HepG2 (cell line): Measurements from ENCODE around the gene MCF2L. TPM values are rescaled to one million over a fixed set of nuclear protein-coding genes. Genes with fewer than 3 reads are reported as not detected.

Source experiments
- ATAC-seq: fragments of 200-7000 bp; cut with Tn5 transposase; 3 replicates; pipeline ENCODE4 v1.9.1; 2020; ENCODE audit warnings: mild to moderate bottlenecking, moderate library complexity
- BruUV-seq: library from RNA; stranded (reverse); fragments of 400-500 nt; replicated peaks from 2 replicates; lab custom pipeline; 2021; lab: Mats Ljungman, UMichigan
- CTCF ChIA-PET: fragments of 300-600 bp; formaldehyde crosslinking; extraction: SDS; loops from one replicate; lab custom pipeline; 2021; ENCODE audit warnings: low total read pairs, inconsistent platforms, low intra/inter-chr PET ratio; lab: Yijun Ruan, JAX
- POLR2A ChIA-PET: fragments of 350-600 bp; sonication (Branson Sonifier 250); formaldehyde crosslinking; loops from one replicate; lab custom pipeline; 2020; ENCODE audit warnings: antibody characterized with exemption, inconsistent platforms; lab: Yijun Ruan, JAX
- DNase-seq: peaks from one replicate; pipeline ENCODE4 v3.0.0-alpha.2; 2015; ENCODE audit warnings: low spot score
- FAIRE-seq: peaks from 3 replicates; lab custom pipeline; 2011; peaks lifted over from hg19 to GRCh38; lab: Jason Lieb, UNC
- H2AFZ ChIP-seq: one replicate; pipeline ENCODE4 v1.6.1; 2011; ENCODE audit warnings: low read length, inconsistent platforms
- H3K27ac ChIP-seq: fragments of 300-600 bp; 3 replicates; pipeline ENCODE4 v1.8.0; 2011; ENCODE audit warnings: mixed run types, mild to moderate bottlenecking, mixed read lengths, low read length, inconsistent platforms; ENCODE audit not compliant: insufficient read depth; ENCODE audit errors: extremely low read length
- H3K27me3 ChIP-seq, 2 experiments: fragments of 200-600 bp in 1 of 2; 2 replicates in 1 of 2; 3 replicates in 1 of 2; pipeline versions ENCODE4 v1.6.0 to v1.8.0; 2011; ENCODE audit warnings: low read length in 2 of 2, mild to moderate bottlenecking in 2 of 2, moderate library complexity in 2 of 2, inconsistent platforms in 1 of 2; ENCODE audit not compliant: insufficient read depth in 2 of 2, control insufficient read depth in 1 of 2
- H3K36me3 ChIP-seq, 2 experiments: fragments of 200-600 bp in 1 of 2; replicated peaks in 1 of 2; 2 replicates in 1 of 2; 3 replicates in 1 of 2; pipeline versions ENCODE4 v1.5.1 to v1.8.0; 2011; ENCODE audit warnings: low read length in 2 of 2, inconsistent platforms in 1 of 2; ENCODE audit not compliant: insufficient read depth in 2 of 2, control insufficient read depth in 1 of 2
- H3K4me1 ChIP-seq: 2 replicates; pipeline ENCODE4 v1.5.1; 2012; ENCODE audit warnings: low read length, inconsistent platforms; ENCODE audit not compliant: insufficient read depth
- H3K4me2 ChIP-seq: 2 replicates; pipeline ENCODE4 v1.6.0; 2011; ENCODE audit warnings: low read depth, low read length, inconsistent platforms
- H3K4me3 ChIP-seq, 3 experiments: fragments of 200-600 bp in 1 of 3; sonication (generic), shearing (Covaris generic) in 1 of 3; replicated peaks in 1 of 3; 2 replicates each; pipeline ENCODE4 v1.5.1; 2011 to 2016; ENCODE audit warnings: low read length in 3 of 3, inconsistent platforms in 2 of 3, low read depth in 2 of 3, mild to moderate bottlenecking in 2 of 3, control low read depth in 1 of 3, mixed read lengths in 1 of 3; ENCODE audit not compliant: insufficient read depth in 1 of 3
- H3K79me2 ChIP-seq: one replicate; pipeline ENCODE4 v1.6.1; 2011; ENCODE audit warnings: low read length, inconsistent platforms; ENCODE audit not compliant: insufficient read depth
- H3K9ac ChIP-seq: 2 replicates; pipeline ENCODE4 v1.6.0; 2011; ENCODE audit warnings: mild to moderate bottlenecking, low read depth, low read length, inconsistent platforms; ENCODE audit not compliant: insufficient read depth
- H3K9me3 ChIP-seq: 2 replicates; pipeline ENCODE4 v1.5.1; 2012; ENCODE audit warnings: mild to moderate bottlenecking, low read length
- H4K20me1 ChIP-seq: 2 replicates; pipeline ENCODE4 v1.6.0; 2011; ENCODE audit warnings: inconsistent platforms, mild to moderate bottlenecking, low read length, moderate library complexity; ENCODE audit not compliant: insufficient read depth
- CREM ChIP-seq, 2 experiments: sonication (generic) in 1 of 2; formaldehyde crosslinking in 1 of 2; IDR thresholded peaks; 2 replicates each; pipeline versions ENCODE4 v1.4.0 to v1.6.1; 2016 to 2020; ENCODE audit warnings: antibody characterized with exemption in 1 of 2, mild to moderate bottlenecking in 1 of 2, missing genetic modification reagents in 1 of 2
- ETV6 ChIP-seq: sonication (generic); formaldehyde crosslinking; conservative IDR thresholded peaks from 2 replicates; pipeline ENCODE4 v1.4.0; 2020; ENCODE audit warnings: missing genetic modification reagents
- FUBP1 ChIP-seq: sonication (generic); formaldehyde crosslinking; IDR thresholded peaks from 2 replicates; pipeline ENCODE4 v1.5.1; 2020; ENCODE audit warnings: missing genetic modification reagents, mild to moderate bottlenecking, borderline replicate concordance
- HDAC1 ChIP-seq: sonication (generic); formaldehyde crosslinking; IDR thresholded peaks from 2 replicates; pipeline ENCODE4 v1.5.1; 2020; ENCODE audit warnings: mild to moderate bottlenecking, missing genetic modification reagents
- KIAA2018 ChIP-seq: sonication (generic); formaldehyde crosslinking; IDR thresholded peaks from 2 replicates; pipeline ENCODE4 v1.5.0; 2020; ENCODE audit warnings: mild to moderate bottlenecking, missing genetic modification reagents, borderline replicate concordance
- MIER2 ChIP-seq: IDR thresholded peaks from 2 replicates; pipeline ENCODE4 v1.6.1; 2016; ENCODE audit warnings: missing biosample characterization, missing genetic modification reagents
- NFATC3 ChIP-seq: sonication (generic); formaldehyde crosslinking; IDR thresholded peaks from 2 replicates; pipeline ENCODE4 v1.5.1; 2020; ENCODE audit warnings: mild to moderate bottlenecking, missing genetic modification reagents
- REPIN1 ChIP-seq: sonication (generic); formaldehyde crosslinking; IDR thresholded peaks from 2 replicates; pipeline ENCODE4 v1.8.0; 2022; ENCODE audit warnings: missing genetic modification reagents, low read depth, mild to moderate bottlenecking, borderline replicate concordance
- ZNF274 ChIP-seq: sonication (generic); formaldehyde crosslinking; IDR thresholded peaks from 2 replicates; pipeline ENCODE4 v1.5.1; 2020; ENCODE audit warnings: mild to moderate bottlenecking, missing genetic modification reagents
- WGBS: methylation state at CpG from one replicate; pipeline ENCODE4 v1.1.6; 2017; ENCODE audit warnings: low lambda C conversion rate; 5-methylcytosine and 5-hydroxymethylcytosine counted together
- in situ Hi-C: cut with HindIII; loops from 2 replicates; pipeline ENCODE4 v1.10.0; 2017; ENCODE audit warnings: low pct_unique_long_range_greater_than_20kb; ENCODE audit not compliant: extremely low pct_ligation_motif_present
- intact Hi-C: fragments of 100-400 bp; cut with micrococcal nuclease; formaldehyde crosslinking; loops from one replicate; pipeline ENCODE4 v1.10.0; 2022; ENCODE audit not compliant: unreplicated experiment
- polyA plus RNA-seq, 8 experiments: library from polyadenylated mRNA; depleted of rRNA in 3 of 8; stranded (reverse) in 7 of 8; unstranded in 1 of 8; fragments of >200 nt; fragmentation: Illumina TruSeq in 4 of 8; extraction: Trizol in 4 of 8; gene quantifications; 2 replicates each; pipeline versions ENCODE4 v1.2.1 to v1.2.3, GENCODE V29; 2011 to 2016; ENCODE audit warnings: low read depth in 4 of 8, missing spikeins in 1 of 8, mixed read lengths in 1 of 8; ENCODE audit not compliant: insufficient read depth in 1 of 8
- total RNA-seq, 5 experiments: library from RNA; depleted of rRNA; stranded (reverse); fragments of >200 nt; fragmentation: Illumina TruSeq; extraction: Trizol; gene quantifications; 2 replicates each; pipeline ENCODE4 v1.2.3, GENCODE V29; 2016; ENCODE audit warnings: low read depth in 1 of 5
- TF ChIP-seq, protein P1 (sequence below): sonication (generic); formaldehyde crosslinking; conservative IDR thresholded peaks from 2 replicates; pipeline ENCODE4 v1.4.0; 2020; ENCODE audit warnings: missing genetic modification reagents

MCF2L gene
- total and polyA plus RNA-seq, 2 of the 13 experiments (the other 11 are each of a cell fraction or from before 2014, with no cell fraction given): 19.4 to 28.4 TPM

- TF ChIP-seq, protein P1, sequence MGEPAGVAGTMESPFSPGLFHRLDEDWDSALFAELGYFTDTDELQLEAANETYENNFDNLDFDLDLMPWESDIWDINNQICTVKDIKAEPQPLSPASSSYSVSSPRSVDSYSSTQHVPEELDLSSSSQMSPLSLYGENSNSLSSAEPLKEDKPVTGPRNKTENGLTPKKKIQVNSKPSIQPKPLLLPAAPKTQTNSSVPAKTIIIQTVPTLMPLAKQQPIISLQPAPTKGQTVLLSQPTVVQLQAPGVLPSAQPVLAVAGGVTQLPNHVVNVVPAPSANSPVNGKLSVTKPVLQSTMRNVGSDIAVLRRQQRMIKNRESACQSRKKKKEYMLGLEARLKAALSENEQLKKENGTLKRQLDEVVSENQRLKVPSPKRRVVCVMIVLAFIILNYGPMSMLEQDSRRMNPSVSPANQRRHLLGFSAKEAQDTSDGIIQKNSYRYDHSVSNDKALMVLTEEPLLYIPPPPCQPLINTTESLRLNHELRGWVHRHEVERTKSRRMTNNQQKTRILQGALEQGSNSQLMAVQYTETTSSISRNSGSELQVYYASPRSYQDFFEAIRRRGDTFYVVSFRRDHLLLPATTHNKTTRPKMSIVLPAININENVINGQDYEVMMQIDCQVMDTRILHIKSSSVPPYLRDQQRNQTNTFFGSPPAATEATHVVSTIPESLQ (CRISPR knock-in tag): no peak
Observed at GRCh38 chr13:113096745-113097305, 127.8 kb downstream of the MCF2L start (continued).

GRCh38 chr13:113097651-113098050 is 128.6 kb downstream of the MCF2L start:
- intact Hi-C loops: no loop called here
- ChIA-PET CTCF (no interaction called here), POLR2A (no interaction called here)
- no peak for ATAC-seq
- no peaks in the 10 kb centered on the region for H3K36me3 ChIP-seq
- H3K9ac ChIP-seq: no peak overlapping the region
- no peaks in the 10 kb centered on the region for H3K79me2 ChIP-seq
- in situ Hi-C loops: no loop called here
- no peak overlapping the region for H3K4me2 ChIP-seq
- 93% methylated on average over 7 of the region's 7 CpGs for WGBS
- H2AFZ ChIP-seq: no peak overlapping the region
- no peak overlapping the region for H3K27ac ChIP-seq
- FAIRE-seq: no peak
- no peaks in the 10 kb centered on the region for H4K20me1 ChIP-seq
- DNase-seq: no peak
- no peaks in the 10 kb centered on the region for H3K27me3 ChIP-seq
- H3K4me1 ChIP-seq: peaks cover 7% of the 10 kb centered on the region
- H3K4me3 ChIP-seq: no peak overlapping the region
- BruUV-seq: no TSS peak
- H3K9me3 ChIP-seq: no peaks in the 10 kb centered on the region
- TF ChIP-seq CREM (IDR thresholded peaks at IDR 0.05) (no peak), CREM (CRISPR knock-in tag; IDR thresholded peaks at IDR 0.05) (no peak), FUBP1 (no peak), MIER2 (CRISPR knock-in tag) (no peak), ZNF274 (no peak), NFATC3 (no peak), KIAA2018 (CRISPR knock-in tag) (no peak), REPIN1 (no peak), HDAC1 (CRISPR knock-in tag) (no peak), ETV6 (CRISPR knock-in tag) (no peak)
